H9 (cell line): ENCODE measurements around the gene KATNB1. TPM values are rescaled to one million over a fixed set of nuclear protein-coding genes. Genes with fewer than 3 reads are reported as not detected.

ENCODE experiments used
- DNase-seq: peaks from one replicate; pipeline ENCODE4 v3.0.0-alpha.2; 2017
- H2AFZ ChIP-seq: one replicate; pipeline ENCODE4 v1.6.1; 2013; ENCODE audit warnings: mild to moderate bottlenecking, low read length, control low read depth, moderate library complexity
- H2AK5ac ChIP-seq: 2 replicates; pipeline ENCODE4 v1.6.1; 2013; ENCODE audit warnings: low read length, control low read depth, mixed read lengths; ENCODE audit not compliant: insufficient read length
- H2BK120ac ChIP-seq: one replicate; pipeline ENCODE4 v1.6.1; 2013; ENCODE audit warnings: low read depth, mild to moderate bottlenecking, low read length, control low read depth, inconsistent platforms; ENCODE audit not compliant: poor library complexity, severe bottlenecking
- H2BK12ac ChIP-seq: 2 replicates; pipeline ENCODE4 v1.6.1; 2013; ENCODE audit warnings: low read length, control low read depth, mixed read lengths, low read depth; ENCODE audit not compliant: insufficient read length
- H2BK15ac ChIP-seq: 2 replicates; pipeline ENCODE4 v1.6.1; 2013; ENCODE audit warnings: low read depth, low read length, control low read depth
- H2BK20ac ChIP-seq: one replicate; pipeline ENCODE4 v1.6.1; 2013; ENCODE audit warnings: low read depth, mild to moderate bottlenecking, low read length, control low read depth, inconsistent platforms; ENCODE audit not compliant: poor library complexity, severe bottlenecking
- H2BK5ac ChIP-seq: 2 replicates; pipeline ENCODE4 v1.6.1; 2013; ENCODE audit warnings: low read length, control low read depth, mixed read lengths; ENCODE audit not compliant: insufficient read length
- H3K14ac ChIP-seq: 2 replicates; pipeline ENCODE4 v1.6.1; 2013; ENCODE audit warnings: low read length, control low read depth; ENCODE audit not compliant: insufficient read depth
- H3K18ac ChIP-seq: 2 replicates; pipeline ENCODE4 v1.6.1; 2013; ENCODE audit warnings: low read depth, mild to moderate bottlenecking, mixed read lengths, low read length, control low read depth; ENCODE audit not compliant: insufficient read length
- H3K23ac ChIP-seq: 2 replicates; pipeline ENCODE4 v1.6.1; 2013; ENCODE audit warnings: low read length, control low read depth, mixed read lengths, low read depth; ENCODE audit not compliant: insufficient read length
- H3K23me2 ChIP-seq: 2 replicates; pipeline ENCODE4 v1.6.1; 2013; ENCODE audit warnings: low read depth, mild to moderate bottlenecking, mixed read lengths, low read length, control low read depth; ENCODE audit not compliant: insufficient read length, poor library complexity, severe bottlenecking
- H3K27ac ChIP-seq: 2 replicates; pipeline ENCODE4 v1.5.1; 2013; ENCODE audit warnings: low read length, control low read depth, mixed read lengths, low read depth; ENCODE audit not compliant: insufficient read length
- H3K27me3 ChIP-seq: 2 replicates; pipeline ENCODE4 v1.6.1; 2013; ENCODE audit warnings: low read length, control low read depth, inconsistent platforms; ENCODE audit not compliant: insufficient read depth
- H3K4ac ChIP-seq: 2 replicates; pipeline ENCODE4 v1.6.1; 2013; ENCODE audit warnings: low read depth, mild to moderate bottlenecking, control low read depth, inconsistent platforms, low read length, moderate library complexity
- H3K4me1 ChIP-seq: 2 replicates; pipeline ENCODE4 v1.6.1; 2013; ENCODE audit warnings: low read length, control low read depth, inconsistent platforms; ENCODE audit not compliant: insufficient read depth
- H3K4me2 ChIP-seq: 2 replicates; pipeline ENCODE4 v1.6.1; 2013; ENCODE audit warnings: low read length, control low read depth, mixed read lengths; ENCODE audit not compliant: insufficient read length, insufficient read depth
- H3K56ac ChIP-seq: 2 replicates; pipeline ENCODE4 v1.6.1; 2013; ENCODE audit warnings: low read depth, mild to moderate bottlenecking, mixed read lengths, low read length, control low read depth; ENCODE audit not compliant: insufficient read length
- H3K79me1 ChIP-seq: 2 replicates; pipeline ENCODE4 v1.6.1; 2013; ENCODE audit warnings: low read depth, mild to moderate bottlenecking, moderate library complexity, low read length, control low read depth, inconsistent platforms; ENCODE audit not compliant: insufficient read depth, poor library complexity, severe bottlenecking
- H3K79me2 ChIP-seq: 2 replicates; pipeline ENCODE4 v1.6.1; 2013; ENCODE audit warnings: low read length, control low read depth, inconsistent platforms; ENCODE audit not compliant: insufficient read depth
- H3K9ac ChIP-seq: 2 replicates; pipeline ENCODE4 v1.6.1; 2013; ENCODE audit warnings: low read length, control low read depth, mixed read lengths; ENCODE audit not compliant: insufficient read length; ENCODE audit errors: extremely low read depth
- H3K9me3 ChIP-seq: one replicate; pipeline ENCODE4 v1.6.1; 2013; ENCODE audit warnings: low read depth, low read length, inconsistent platforms; ENCODE audit not compliant: control insufficient read depth
- H3T11ph ChIP-seq: one replicate; pipeline ENCODE4 v1.6.1; 2013; ENCODE audit warnings: mild to moderate bottlenecking, low read length, control low read depth, inconsistent platforms
- H4K20me1 ChIP-seq: one replicate; pipeline ENCODE4 v1.6.1; 2013; ENCODE audit not compliant: control insufficient read depth, insufficient read length, insufficient read depth
- H4K5ac ChIP-seq: 2 replicates; pipeline ENCODE4 v1.6.1; 2013; ENCODE audit warnings: low read depth, mild to moderate bottlenecking, mixed read lengths, low read length, control low read depth; ENCODE audit not compliant: insufficient read length
- H4K8ac ChIP-seq: replicated peaks from 2 replicates; pipeline ENCODE4 v1.6.1; 2013; ENCODE audit warnings: low read length, control low read depth, mixed read lengths, low read depth; ENCODE audit not compliant: insufficient read length
- H4K91ac ChIP-seq: 2 replicates; pipeline ENCODE4 v1.6.1; 2013; ENCODE audit warnings: low read depth, mild to moderate bottlenecking, moderate library complexity, mixed read lengths, low read length, control low read depth; ENCODE audit not compliant: insufficient read length
- H3K27ac Mint-ChIP-seq, 3 experiments: 2 replicates in 2 of 3; 3 replicates in 1 of 3; pipeline ENCODE4 v1.8.0; 2020 to 2021; ENCODE audit warnings: mixed read lengths in 3 of 3, mild to moderate bottlenecking in 1 of 3, moderate library complexity in 1 of 3
- H3K27me3 Mint-ChIP-seq: 2 replicates; pipeline ENCODE4 v1.8.0; 2021; ENCODE audit warnings: low read depth, mild to moderate bottlenecking, moderate library complexity, mixed read lengths
- H3K36me3 Mint-ChIP-seq, 3 experiments: 2 replicates in 2 of 3; 3 replicates in 1 of 3; pipeline ENCODE4 v1.8.0; 2020 to 2021; ENCODE audit warnings: low read depth in 3 of 3, mixed read lengths in 3 of 3; ENCODE audit not compliant: insufficient read depth in 1 of 3
- H3K4me1 Mint-ChIP-seq, 2 experiments: 2 replicates each; pipeline ENCODE4 v1.8.0; 2020; ENCODE audit warnings: mixed read lengths in 2 of 2
- H3K4me3 Mint-ChIP-seq, 2 experiments: 2 replicates in 1 of 2; 3 replicates in 1 of 2; pipeline ENCODE4 v1.8.0; 2020 to 2021; ENCODE audit warnings: mild to moderate bottlenecking in 2 of 2, mixed read lengths in 2 of 2, moderate library complexity in 1 of 2
- H3K9me3 Mint-ChIP-seq, 2 experiments: 2 replicates in 1 of 2; 3 replicates in 1 of 2; pipeline ENCODE4 v1.8.0; 2020; ENCODE audit warnings: mild to moderate bottlenecking in 2 of 2, mixed read lengths in 2 of 2, moderate library complexity in 1 of 2
- WGBS: extraction: QIAGEN DNeasy Blood & Tissue Kit; methylation state at CpG from one replicate; pipeline ENCODE4 v1.1.7; 2013; ENCODE audit warnings: missing lambda C conversion rate, low lambda C conversion rate, mixed read lengths; ENCODE audit not compliant: insufficient read length; ENCODE audit errors: extremely low coverage; 5-methylcytosine and 5-hydroxymethylcytosine counted together
- total RNA-seq: library from RNA; stranded (reverse); gene quantifications from 2 replicates; pipeline ENCODE4 v1.2.1, GENCODE V29; 2021
- TF ChIP-seq, protein P1 (sequence below): fragments of 200-600 bp; sonication (generic); conservative IDR thresholded peaks from 3 replicates; pipeline ENCODE4 v1.8.0; 2021; ENCODE audit warnings: antibody characterized with exemption, mild to moderate bottlenecking

KATNB1 gene
- total RNA-seq, 1 experiment from 2014 or later = 29.9 TPM

GRCh38 chr16:57721356-57722209, 14.0 kb upstream of the KATNB1 start:
- H4K8ac ChIP-seq = no peak overlapping the region
- no peak overlapping the region for H3K56ac ChIP-seq
- no peak overlapping the region for H2BK12ac ChIP-seq
- no peaks in the 10 kb centered on the region for H3K79me2 ChIP-seq
- Mint-ChIP-seq H3K9me3 (no peaks in the 10 kb centered on the region), H3K27ac (peak overlapping the region in 2 of 3 experiments; percentile 18 to 74; a peak in 2 of 7 replicates), H3K27me3 (no peaks in the 10 kb centered on the region; the same call in 1 of the 2 replicates), H3K4me3 (no peak overlapping the region), H3K4me1 (no peaks in the 10 kb centered on the region), H3K36me3 (no peaks in the 10 kb centered on the region)
- no peak overlapping the region for H3K9ac ChIP-seq
- H3K23me2 ChIP-seq = no peaks in the 10 kb centered on the region
- H2BK120ac ChIP-seq = no peak overlapping the region
- H3K4me1 ChIP-seq = no peaks in the 10 kb centered on the region
- H2BK20ac ChIP-seq = no peak overlapping the region
- H3K27ac ChIP-seq = no peak overlapping the region
- no peaks in the 10 kb centered on the region for H3K9me3 ChIP-seq
- H3K18ac ChIP-seq = no peak overlapping the region
- H3K27me3 ChIP-seq = no peaks in the 10 kb centered on the region
- H3K79me1 ChIP-seq = no peaks in the 10 kb centered on the region
- H2AFZ ChIP-seq = no peak overlapping the region
- no peak overlapping the region for H2BK15ac ChIP-seq
- WGBS = no CpG with 5 or more reads among the region's 17 CpGs
- no peak overlapping the region for H3K23ac ChIP-seq
- H2AK5ac ChIP-seq = no peak overlapping the region
- no peak overlapping the region; the same call in 1 of the 2 replicates for H3K14ac ChIP-seq
- no peak overlapping the region for H3K4ac ChIP-seq
- no peaks in the 10 kb centered on the region for H4K20me1 ChIP-seq
- H3T11ph ChIP-seq = no peak overlapping the region
- no peak overlapping the region for H3K4me2 ChIP-seq
- no peak for DNase-seq
- no peak overlapping the region for H4K91ac ChIP-seq
- TF ChIP-seq, protein P1, sequence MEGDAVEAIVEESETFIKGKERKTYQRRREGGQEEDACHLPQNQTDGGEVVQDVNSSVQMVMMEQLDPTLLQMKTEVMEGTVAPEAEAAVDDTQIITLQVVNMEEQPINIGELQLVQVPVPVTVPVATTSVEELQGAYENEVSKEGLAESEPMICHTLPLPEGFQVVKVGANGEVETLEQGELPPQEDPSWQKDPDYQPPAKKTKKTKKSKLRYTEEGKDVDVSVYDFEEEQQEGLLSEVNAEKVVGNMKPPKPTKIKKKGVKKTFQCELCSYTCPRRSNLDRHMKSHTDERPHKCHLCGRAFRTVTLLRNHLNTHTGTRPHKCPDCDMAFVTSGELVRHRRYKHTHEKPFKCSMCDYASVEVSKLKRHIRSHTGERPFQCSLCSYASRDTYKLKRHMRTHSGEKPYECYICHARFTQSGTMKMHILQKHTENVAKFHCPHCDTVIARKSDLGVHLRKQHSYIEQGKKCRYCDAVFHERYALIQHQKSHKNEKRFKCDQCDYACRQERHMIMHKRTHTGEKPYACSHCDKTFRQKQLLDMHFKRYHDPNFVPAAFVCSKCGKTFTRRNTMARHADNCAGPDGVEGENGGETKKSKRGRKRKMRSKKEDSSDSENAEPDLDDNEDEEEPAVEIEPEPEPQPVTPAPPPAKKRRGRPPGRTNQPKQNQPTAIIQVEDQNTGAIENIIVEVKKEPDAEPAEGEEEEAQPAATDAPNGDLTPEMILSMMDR = no peak
- H2BK5ac ChIP-seq = no peak overlapping the region
- H4K5ac ChIP-seq = no peak overlapping the region
